Spleen (tissue), 11 donors: ENCODE data around the gene SLC25A26. TPM values are rescaled to one million over a fixed set of nuclear protein-coding genes. Genes with fewer than 3 reads are reported as not detected.

Source experiments
- DNase-seq: peaks from one replicate; pipeline ENCODE4 v3.0.0-alpha.2; 2020
- H3K27ac ChIP-seq, 8 donors: fragments of 200-600 bp; sonication (generic) in 7 of 8; 1 replicate in 4 of 8; 2 replicates in 4 of 8; pipeline versions ENCODE4 v1.5.0 to v1.8.0; 2016 to 2021; ENCODE audit warnings: inconsistent platforms in 4 of 8, mild to moderate bottlenecking in 4 of 8, moderate library complexity in 1 of 8
- H3K27me3 ChIP-seq, 7 donors: fragments of 200-600 bp; sonication (generic) in 6 of 7; replicated peaks in 1 of 7; 1 replicate in 4 of 7; 2 replicates in 3 of 7; pipeline versions ENCODE4 v1.5.0 to v1.8.0; 2016 to 2021; ENCODE audit warnings: inconsistent platforms in 3 of 7, mild to moderate bottlenecking in 1 of 7
- H3K36me3 ChIP-seq, 6 donors: fragments of 200-600 bp; sonication (generic) in 5 of 6; 1 replicate in 4 of 6; 2 replicates in 2 of 6; pipeline versions ENCODE4 v1.5.0 to v1.8.0; 2016 to 2021; ENCODE audit warnings: inconsistent platforms in 2 of 6
- H3K4me1 ChIP-seq, 6 donors: fragments of 200-600 bp; sonication (generic) in 5 of 6; 1 replicate in 3 of 6; 2 replicates in 3 of 6; pipeline versions ENCODE4 v1.5.0 to v1.8.0; 2016 to 2021; ENCODE audit warnings: inconsistent platforms in 3 of 6
- H3K4me3 ChIP-seq, 8 donors: fragments of 200-600 bp; sonication (generic) in 7 of 8; 1 replicate in 4 of 8; 2 replicates in 4 of 8; pipeline versions ENCODE4 v1.5.0 to v1.8.0; 2016 to 2021; ENCODE audit warnings: inconsistent platforms in 4 of 8, mild to moderate bottlenecking in 4 of 8, moderate library complexity in 2 of 8
- H3K9me3 ChIP-seq, 8 donors: fragments of 200-600 bp; sonication (generic) in 7 of 8; 1 replicate in 4 of 8; 2 replicates in 4 of 8; pipeline versions ENCODE4 v1.5.0 to v1.8.0; 2016 to 2021; ENCODE audit warnings: inconsistent platforms in 4 of 8
- CTCF ChIP-seq, 11 experiments: fragments of 200-600 bp in 7 of 11; fragments of 450-650 bp in 4 of 11; sonication (generic) in 4 of 11; IDR thresholded peaks in 8 of 11; conservative IDR thresholded peaks in 3 of 11; 1 replicate in 7 of 11; 2 replicates in 4 of 11; pipeline versions ENCODE4 v1.4.0 to v1.8.0; 2016 to 2021; ENCODE audit warnings: antibody characterized with exemption in 11 of 11, inconsistent platforms in 4 of 11, mild to moderate bottlenecking in 1 of 11
- POLR2A ChIP-seq, 3 donors: fragments of 450-650 bp; IDR thresholded peaks; one replicate each; pipeline ENCODE4 v1.5.1; 2017; ENCODE audit warnings: antibody characterized with exemption in 3 of 3, mild to moderate bottlenecking in 1 of 3
- POLR2AphosphoS5 ChIP-seq, 3 donors: sonication (generic); formaldehyde crosslinking; IDR thresholded peaks; one replicate each; pipeline ENCODE4 v1.5.1; 2017; ENCODE audit warnings: antibody characterized with exemption in 3 of 3
- WGBS, 5 donors: extraction: QIAGEN DNeasy Blood & Tissue Kit in 3 of 5; methylation state at CpG; one replicate each; pipeline versions ENCODE4 v1.1.5 to v1.1.7; 2013 to 2018; 5-methylcytosine and 5-hydroxymethylcytosine counted together
- intact Hi-C: fragments of 100-400 bp; cut with DNase I; formaldehyde crosslinking; loops from one replicate; pipeline ENCODE4 v1.15.0; 2023; ENCODE audit warnings: low total_unique reads
- polyA plus RNA-seq, 3 donors: library from polyadenylated mRNA; stranded (reverse); fragments of 200-250 nt; gene quantifications; one replicate each; pipeline ENCODE4 v1.2.1, GENCODE V29; 2013
- total RNA-seq, 7 donors: library from RNA; depleted of rRNA in 3 of 7; stranded (reverse); fragments of >200 nt in 3 of 7; fragmentation: NEBNext Ultra II Directional in 4 of 7; extraction: Animal tissue kit (Norgen Biotek cat#: 25700) in 4 of 7; gene quantifications; one replicate each; pipeline versions ENCODE4 v1.1.0 to v1.2.1, GENCODE V29; 2016 to 2021
- donor health status: healthy with polysubstance abuse.
- donor health status: DM: no; HTN: no; CAD: no; lungs with moderate emphysema.
- donor health status: DM: no; HTN: no; CAD: no.
- donor health status: Bipolar disorder and iron deficiency.
- donor health status: healthy.
- donor health status: DM: no; HTN: no; CAD: no.
- donor health status: DM: yes; HTN: yes; CAD: no.

The SLC25A26 gene
- total and polyA plus RNA-seq, 10 donors = 14.9 to 20.9 (median 16.0) TPM

- Histone ChIP-seq H3K27ac (no peak overlapping the region), H3K4me1 (no peaks in the 10 kb centered on the region), H3K9me3 (no peaks in the 10 kb centered on the region), H3K27me3 (no peaks in the 10 kb centered on the region), H3K4me3 (no peak overlapping the region), H3K36me3 (no peaks in the 10 kb centered on the region)
- intact Hi-C loops = no loop called here
- no peak for DNase-seq
- no peak for TF ChIP-seq CTCF (IDR thresholded peaks at IDR 0.05 in 8 of 11, conservative IDR thresholded peaks at IDR 0.05 in 3 of 11)
- WGBS, 5 donors = 85 to 93% (median 88%) methylated on average over 7 of the region's 7 CpGs
Observed at GRCh38 chr3:66206806-66207205, 14.0 kb upstream of the SLC25A26 start.

- Histone ChIP-seq H3K4me3 (no peak overlapping the region), H3K36me3 (no peaks in the 10 kb centered on the region), H3K4me1 (no peaks in the 10 kb centered on the region), H3K27ac (no peak overlapping the region), H3K27me3 (no peaks in the 10 kb centered on the region), H3K9me3 (no peaks in the 10 kb centered on the region)
- TF ChIP-seq POLR2AphosphoS5 (IDR thresholded peaks at IDR 0.05) (no peak), POLR2A (IDR thresholded peaks at IDR 0.05) (no peak), CTCF (IDR thresholded peaks at IDR 0.05 in 8 of 11, conservative IDR thresholded peaks at IDR 0.05 in 3 of 11) (no peak)
- DNase-seq = no peak
- WGBS, 5 donors = 82 to 88% (median 84%) methylated on average over 3 of the region's 3 CpGs
- intact Hi-C loops = no loop called here
Observed at GRCh38 chr3:66208189-66208588, 12.6 kb upstream of the SLC25A26 start.

- TF ChIP-seq POLR2A (IDR thresholded peaks at IDR 0.05) (no peak), POLR2AphosphoS5 (IDR thresholded peaks at IDR 0.05) (no peak), CTCF (IDR thresholded peaks at IDR 0.05 in 8 of 11, conservative IDR thresholded peaks at IDR 0.05 in 3 of 11) (no peak)
Observed at GRCh38 chr3:66210687-66211295, 10.0 kb upstream of the SLC25A26 start.

GRCh38 chr3:66211779-66212178, 9.0 kb upstream of the SLC25A26 start:
- TF ChIP-seq POLR2A (IDR thresholded peaks at IDR 0.05) (no peak), POLR2AphosphoS5 (IDR thresholded peaks at IDR 0.05) (no peak), CTCF (IDR thresholded peaks at IDR 0.05 in 8 of 11, conservative IDR thresholded peaks at IDR 0.05 in 3 of 11) (no peak)
- Histone ChIP-seq H3K4me1 (no peaks in the 10 kb centered on the region), H3K27ac (no peak overlapping the region), H3K27me3 (no peaks in the 10 kb centered on the region), H3K36me3 (no peaks in the 10 kb centered on the region), H3K4me3 (no peak overlapping the region), H3K9me3 (no peaks in the 10 kb centered on the region)
- intact Hi-C loops = no loop called here
- WGBS, 5 donors = 75 to 84% (median 81%) methylated on average over 4 of the region's 4 CpGs
- DNase-seq = no peak

More at GRCh38 chr3:66210687-66211295, 10.0 kb upstream of the SLC25A26 start:
- no peaks in the 10 kb centered on the region for H3K4me1 ChIP-seq
- no peaks in the 10 kb centered on the region for H3K9me3 ChIP-seq
- WGBS, 5 donors = 87 to 95% (median 92%) methylated on average over 9 of the region's 9 CpGs
- H3K27ac ChIP-seq = no peak overlapping the region
- DNase-seq = no peak
- H3K4me3 ChIP-seq = no peak overlapping the region
- H3K27me3 ChIP-seq = no peaks in the 10 kb centered on the region
- no peaks in the 10 kb centered on the region for H3K36me3 ChIP-seq
- intact Hi-C loops = no loop called here
